ENCODE measurements around the gene C4orf50.

DNA sequence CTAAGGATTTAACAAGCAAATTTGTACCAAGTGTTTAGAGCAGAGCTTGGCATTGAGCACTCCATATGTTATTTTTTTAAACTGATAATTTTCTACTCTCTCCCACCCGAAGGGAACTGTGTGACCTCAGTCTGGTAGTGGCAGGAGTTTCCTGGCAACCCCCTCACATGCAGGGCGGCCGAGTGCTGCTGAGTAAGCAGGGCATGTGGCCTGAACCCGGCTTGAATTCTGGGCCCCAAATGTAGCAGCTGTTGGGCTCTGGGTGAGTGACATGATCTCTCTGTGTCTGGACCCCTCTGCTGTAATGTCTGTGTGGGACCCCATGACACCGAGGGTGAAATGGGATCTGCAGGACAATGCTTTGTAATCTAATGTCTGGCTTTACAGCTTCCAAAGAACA, 13.6 kb upstream of the C4orf50 start:
- TF ChIP-seq SIN3A (IDR thresholded peaks at IDR 0.05; ENCODE audit: borderline replicate concordance, insufficient read depth, low read length) (no peak), POLR2AphosphoS5 (IDR thresholded peaks at IDR 0.05; ENCODE audit: low read depth, low read length) (no peak), TAF1 (IDR thresholded peaks at IDR 0.05; ENCODE audit: borderline replicate concordance, insufficient read depth, low read length) (no peak)

Data from PFSK-1 (cell line).